Stimulated activated CD8-positive, alpha-beta memory T cell treated with anti-CD3 and anti-CD28 coated beads, Interleukin-7, amount 100 ng/mL, for 4 hours (primary cell): ENCODE data around the gene AKT1S1.
A peak's percentile ranks its signal among the peaks of the same experiment; 100 is the strongest.

Source experiments
- DNase-seq, 2 donors: peaks; one replicate each; pipeline ENCODE4 v3.0.0-alpha.2; 2020; ENCODE audit warnings: low read depth in 2 of 2

AKT1S1 gene

GRCh38 chr19:49883094-49883493, 5.9 kb upstream of the AKT1S1 start:
- no peak for DNase-seq

- no peak for DNase-seq
These were observed 5.5 kb upstream of the AKT1S1 start for GRCh38 chr19:49882643-49883042.

GRCh38 chr19:49881672-49882394, 4.7 kb upstream of the AKT1S1 start:
- DNase-seq = no peak

GRCh38 chr19:49881186-49881585, 4.0 kb upstream of the AKT1S1 start:
- DNase-seq = no peak

GRCh38 chr19:49880162-49880869, 3.2 kb upstream of the AKT1S1 start:
- DNase-seq = no peak

- no peak for DNase-seq
These were observed 2.2 kb upstream of the AKT1S1 start for GRCh38 chr19:49879243-49879963.

- no peak for DNase-seq
These were observed 1.6 kb upstream of the AKT1S1 start for GRCh38 chr19:49878744-49879070.

- peak; percentile 95 to 97 for DNase-seq
These were observed 956 bp upstream of the AKT1S1 start for GRCh38 chr19:49877879-49878743.

- DNase-seq = peak; percentile 95 to 96
These were observed 634 bp downstream of the AKT1S1 start for GRCh38 chr19:49876422-49877019.

- DNase-seq = peak in 1 of 2 donors; percentile 47
These were observed 1.2 kb downstream of the AKT1S1 start for GRCh38 chr19:49875857-49876421.

- DNase-seq = no peak
These were observed 2.0 kb downstream of the AKT1S1 start for GRCh38 chr19:49875177-49875576.

- no peak for DNase-seq
These were observed 2.5 kb downstream of the AKT1S1 start for GRCh38 chr19:49874503-49875157.

GRCh38 chr19:49873834-49874233, 3.3 kb downstream of the AKT1S1 start:
- DNase-seq = no peak

GRCh38 chr19:49873129-49873521, 4.0 kb downstream of the AKT1S1 start:
- DNase-seq = no peak

GRCh38 chr19:49872245-49873128, 4.7 kb downstream of the AKT1S1 start:
- no peak for DNase-seq

- DNase-seq = no peak
These were observed 5.7 kb downstream of the AKT1S1 start for GRCh38 chr19:49871349-49871985.

- no peak for DNase-seq
These were observed 6.8 kb downstream of the AKT1S1 start for GRCh38 chr19:49870309-49870901.

GRCh38 chr19:49869484-49870308, 7.5 kb downstream of the AKT1S1 start:
- DNase-seq = peak; percentile 79 to 83
